NCI-H2029 treated with DMSO at 0.1 percent for 48 hours (cell line): ENCODE data around the gene CHCHD1.
"Not testable (repeated sequence)": the region's sequence is repeated elsewhere in the genome, so short reads cannot be mapped to it uniquely, and the experiment has no call there.

Experiments used
- DNase-seq: peaks from one replicate; lab custom pipeline; 2025; lab: John Stamatoyannopoulos, UW

CHCHD1 gene

GRCh38 chr10:73793456-73793855 is 11.6 kb downstream of the CHCHD1 start:
- no peak for DNase-seq

DNA sequence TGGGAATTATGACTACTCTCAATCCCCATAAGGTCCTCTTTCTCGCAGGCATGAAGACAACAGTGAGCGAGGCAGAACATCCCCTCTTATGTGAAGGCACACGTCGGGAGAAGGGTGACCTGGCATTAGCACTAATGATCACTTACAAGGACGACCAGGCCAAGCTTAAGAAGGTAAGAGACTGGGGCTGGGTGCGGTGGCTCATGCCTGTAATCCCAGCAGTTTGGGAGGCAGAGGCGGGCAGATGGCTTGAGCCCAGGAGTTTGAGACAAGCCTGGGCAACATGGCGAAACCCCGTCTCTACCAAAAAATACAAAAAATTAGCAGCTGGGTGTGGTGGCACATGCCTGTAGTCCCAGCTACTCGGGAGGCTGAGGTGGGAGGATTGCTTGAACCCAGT is 13.6 kb downstream of the CHCHD1 start:
- not testable (repeated sequence) for DNase-seq

DNA sequence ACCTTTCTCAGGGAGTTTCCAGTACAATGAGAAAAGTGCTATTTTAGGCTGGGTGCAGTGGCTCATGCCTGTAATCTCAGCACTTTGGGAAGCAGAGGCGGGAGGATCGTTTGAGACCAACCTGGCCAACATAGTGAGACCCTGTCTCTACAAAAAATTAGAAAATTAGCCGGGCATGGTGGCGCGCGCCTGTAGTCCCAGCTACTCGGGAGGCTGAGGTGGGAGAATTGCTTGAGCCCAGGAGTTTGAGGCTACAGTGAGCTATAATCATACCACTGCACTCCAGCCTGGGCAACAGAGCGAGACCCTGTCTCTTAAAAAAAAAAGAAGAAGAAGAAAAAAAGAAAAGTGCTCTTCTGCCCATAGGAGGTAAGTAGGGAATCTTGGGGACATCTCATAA is 14.2 kb downstream of the CHCHD1 start:
- DNase-seq: not testable (repeated sequence)

- DNase-seq: no peak
Measured at GRCh38 chr10:73796766-73797165, 14.9 kb downstream of the CHCHD1 start.

- no peak for DNase-seq
Measured at GRCh38 chr10:73797324-73798025, 15.6 kb downstream of the CHCHD1 start.

DNA sequence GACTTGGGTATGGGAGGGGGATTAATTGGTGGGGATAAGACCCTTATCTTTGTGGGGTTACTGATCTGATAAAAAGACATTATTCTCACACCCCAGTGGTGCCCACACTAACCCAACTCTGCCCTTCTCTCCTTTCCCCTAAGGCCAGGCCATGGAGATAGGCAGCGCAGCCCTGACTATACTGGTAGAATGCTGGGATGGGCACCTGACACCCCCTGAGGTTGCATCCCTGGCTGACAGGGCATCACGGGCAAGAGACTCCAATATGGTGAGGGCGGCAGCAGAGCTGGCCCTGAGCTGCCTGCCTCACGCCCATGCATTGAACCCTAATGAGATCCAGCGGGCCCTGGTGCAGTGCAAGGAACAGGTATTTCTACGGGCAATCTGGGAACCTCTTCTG is 16.2 kb downstream of the CHCHD1 start:
- no peak for DNase-seq

GRCh38 chr10:73798927-73799560 is 17.2 kb downstream of the CHCHD1 start:
- DNase-seq: no peak

- DNase-seq: no peak
Measured at GRCh38 chr10:73799899-73800559, 18.2 kb downstream of the CHCHD1 start.

DNA sequence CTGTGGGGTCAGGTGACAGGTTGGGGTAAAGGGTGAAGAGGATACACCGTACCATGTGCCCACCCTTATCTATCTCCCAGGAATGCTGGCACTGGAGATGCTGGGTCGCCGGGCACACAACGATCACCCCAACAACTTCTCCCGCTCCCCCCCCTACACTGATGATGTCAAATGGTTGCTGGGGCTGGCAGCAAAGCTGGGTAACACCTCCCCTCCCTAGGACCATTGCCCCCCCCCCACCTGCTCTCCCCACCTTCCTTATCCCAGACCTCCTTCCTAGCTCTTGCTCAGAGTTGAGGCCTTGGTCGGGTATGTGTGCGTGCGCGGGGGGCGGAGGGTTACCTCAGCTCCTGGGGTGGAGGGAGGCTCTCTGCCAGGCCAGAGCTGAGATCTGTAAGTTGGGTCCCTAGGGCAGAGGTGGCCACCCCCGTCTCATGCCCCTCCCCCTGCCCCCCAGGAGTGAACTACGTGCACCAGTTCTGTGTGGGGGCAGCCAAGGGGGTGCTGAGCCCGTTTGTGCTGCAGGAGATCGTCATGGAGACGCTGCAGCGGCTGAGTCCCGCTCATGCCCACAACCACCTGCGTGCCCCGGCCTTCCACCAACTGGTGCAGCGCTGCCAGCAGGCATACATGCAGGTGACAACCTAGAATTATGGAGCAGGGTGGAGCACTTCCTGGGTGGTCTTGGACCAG is 18.9 kb downstream of the CHCHD1 start:
- DNase-seq: no peak

- DNase-seq: no peak
Measured at GRCh38 chr10:73801253-73801590, 19.4 kb downstream of the CHCHD1 start.

- DNase-seq: no peak
Measured at GRCh38 chr10:73802276-73802991, 20.6 kb downstream of the CHCHD1 start.

- no peak for DNase-seq
Measured at GRCh38 chr10:73803680-73804286, 21.9 kb downstream of the CHCHD1 start.

GRCh38 chr10:73806176-73806950 is 24.5 kb downstream of the CHCHD1 start:
- DNase-seq: no peak

- DNase-seq: no peak
Measured at GRCh38 chr10:73807471-73807870, 25.6 kb downstream of the CHCHD1 start.

DNA sequence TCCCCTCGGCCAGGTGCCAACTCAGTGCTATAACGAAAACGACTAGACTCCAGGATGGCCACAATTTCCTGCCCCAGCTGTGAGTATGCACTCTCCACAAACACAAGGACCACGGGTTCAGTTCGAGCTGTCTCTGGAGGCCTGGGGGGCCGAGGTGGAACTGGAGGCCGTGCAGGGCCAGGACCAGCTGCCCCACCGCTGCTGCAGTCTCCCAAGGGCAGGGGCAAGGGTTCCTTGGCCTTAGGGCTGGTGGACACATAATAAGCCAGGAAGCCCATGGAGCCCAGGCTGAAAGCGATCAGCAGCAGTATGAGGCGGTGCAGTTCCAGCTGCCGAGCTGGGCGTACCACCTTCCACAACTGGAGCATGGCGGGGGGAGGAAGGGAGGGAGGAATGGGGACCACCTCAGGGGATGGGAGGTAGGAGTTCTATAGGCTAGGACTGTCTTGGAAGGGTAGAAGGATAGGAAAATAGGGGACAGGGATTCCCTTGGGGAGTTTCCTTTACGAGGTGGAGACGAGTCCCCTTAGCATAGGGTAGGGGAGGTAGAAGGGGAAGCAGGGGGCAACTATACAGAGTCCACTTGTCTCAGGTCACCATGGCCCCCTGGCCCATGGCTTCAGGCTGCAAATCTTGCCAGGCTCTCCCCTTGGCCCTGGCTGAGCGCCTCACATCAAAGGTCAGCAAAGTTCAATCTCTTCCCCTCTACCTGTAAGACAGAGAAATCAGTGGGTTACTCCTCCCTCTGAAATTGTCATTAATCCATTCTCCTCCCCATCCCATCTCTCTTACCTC is 26.4 kb downstream of the CHCHD1 start:
- no peak for DNase-seq

DNA sequence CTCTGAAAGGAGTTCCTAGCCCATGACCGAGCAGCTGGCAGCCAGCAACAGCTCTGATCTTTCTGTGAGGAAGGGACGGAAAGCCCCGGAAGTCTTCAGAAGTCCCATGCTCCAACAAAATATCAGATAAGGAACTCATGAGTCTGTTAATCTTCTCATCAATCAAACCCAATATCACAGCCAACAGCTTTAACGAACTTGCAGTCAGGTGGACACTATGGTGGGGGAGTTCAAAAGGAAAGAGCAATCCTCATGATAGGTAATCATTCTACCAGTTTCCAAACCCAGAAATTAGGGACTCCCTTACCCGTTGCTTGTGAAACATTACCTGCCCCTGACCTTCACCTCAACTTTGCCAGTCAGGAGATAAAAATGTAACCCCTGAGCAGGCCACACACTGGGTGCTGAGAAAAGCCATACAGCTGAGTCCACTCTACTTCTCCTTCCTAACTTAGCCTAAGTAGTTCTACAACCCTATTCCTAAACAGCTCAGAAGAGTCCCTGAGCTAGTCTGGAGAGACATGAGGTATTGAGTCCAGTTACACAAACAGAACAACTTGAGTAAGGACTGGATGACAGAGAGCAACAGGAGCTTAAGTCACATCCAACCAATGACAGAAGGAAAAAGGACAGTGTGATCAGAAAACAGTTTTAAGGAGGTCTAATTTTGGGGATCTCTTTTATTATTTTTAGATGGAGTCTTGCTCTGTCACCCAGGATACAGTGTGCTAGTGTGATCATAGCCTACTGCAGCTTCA is 27.4 kb downstream of the CHCHD1 start:
- no peak for DNase-seq

GRCh38 chr10:73810358-73810734 is 28.5 kb downstream of the CHCHD1 start:
- no peak for DNase-seq

- DNase-seq: no peak
Measured at GRCh38 chr10:73810735-73811465, 29.1 kb downstream of the CHCHD1 start.

GRCh38 chr10:73812657-73813056 is 30.8 kb downstream of the CHCHD1 start:
- DNase-seq: no peak
